Osteoblast (primary cell): Measurements from ENCODE around the gene PPP1R3G. TPM values are rescaled to one million over a fixed set of nuclear protein-coding genes. Genes with fewer than 3 reads are reported as not detected.

ENCODE experiments used
- DNase-seq: peaks from one replicate; pipeline ENCODE4 v3.0.0; 2011; ENCODE audit warnings: low spot score, mixed read lengths; ENCODE audit not compliant: insufficient read length; ENCODE audit errors: missing footprints
- H2AFZ ChIP-seq: 2 replicates; pipeline ENCODE4 v1.6.0; 2011; ENCODE audit warnings: mild to moderate bottlenecking, low read length
- H3K27ac ChIP-seq: 2 replicates; pipeline ENCODE4 v1.5.1; 2011; ENCODE audit warnings: mild to moderate bottlenecking, low read depth, low read length, moderate library complexity
- H3K27me3 ChIP-seq: 2 replicates; pipeline ENCODE4 v1.6.0; 2012; ENCODE audit warnings: mild to moderate bottlenecking, control low read depth, inconsistent platforms, low read length, moderate library complexity; ENCODE audit not compliant: insufficient read depth
- H3K36me3 ChIP-seq: 2 replicates; pipeline ENCODE4 v1.5.1; 2011; ENCODE audit warnings: mild to moderate bottlenecking, low read length, control low read depth, moderate library complexity; ENCODE audit not compliant: insufficient read depth
- H3K4me1 ChIP-seq: 2 replicates; pipeline ENCODE4 v1.5.1; 2011; ENCODE audit warnings: mild to moderate bottlenecking, low read length, control low read depth, moderate library complexity; ENCODE audit not compliant: insufficient read depth
- H3K4me2 ChIP-seq: 2 replicates; pipeline ENCODE4 v1.6.0; 2011; ENCODE audit warnings: mild to moderate bottlenecking, low read length; ENCODE audit not compliant: insufficient read depth
- H3K4me3 ChIP-seq: fragments of 200-600 bp; sonication (generic); 3 replicates; pipeline ENCODE4 v1.5.1; 2012; ENCODE audit warnings: mild to moderate bottlenecking, low read length, inconsistent platforms; ENCODE audit not compliant: insufficient read depth
- H3K79me2 ChIP-seq: 2 replicates; pipeline ENCODE4 v1.6.0; 2012; ENCODE audit warnings: mild to moderate bottlenecking, low read length, control low read depth, inconsistent platforms; ENCODE audit not compliant: insufficient read depth
- H3K9me3 ChIP-seq: 2 replicates; pipeline ENCODE4 v1.5.1; 2011; ENCODE audit warnings: low read depth, low read length, control low read depth
- H4K20me1 ChIP-seq: 2 replicates; pipeline ENCODE4 v1.6.0; 2012; ENCODE audit warnings: mild to moderate bottlenecking, low read length, control low read depth; ENCODE audit not compliant: insufficient read depth
- CTCF ChIP-seq: IDR thresholded peaks from 2 replicates; pipeline ENCODE4 v1.5.1; 2011; ENCODE audit warnings: mild to moderate bottlenecking, low read depth, low read length, moderate library complexity; ENCODE audit errors: extremely low read depth
- total RNA-seq: library from RNA; depleted of rRNA; stranded (reverse); fragments of >200 nt; gene quantifications from 2 replicates; pipeline ENCODE4 v1.2.3, GENCODE V29; 2012

Gene PPP1R3G
- total RNA-seq, 1 donor = 3.3 TPM

GRCh38 chr6:5076931-5077330 is 8.2 kb upstream of the PPP1R3G start:
- no peak for TF ChIP-seq CTCF
- Histone ChIP-seq H3K4me1 (peaks cover 3% of the 10 kb centered on the region), H3K79me2 (no peaks in the 10 kb centered on the region), H4K20me1 (no peaks in the 10 kb centered on the region), H3K9me3 (no peaks in the 10 kb centered on the region), H3K27ac (no peak overlapping the region), H3K36me3 (no peaks in the 10 kb centered on the region), H3K27me3 (no peaks in the 10 kb centered on the region), H3K4me2 (no peak overlapping the region), H2AFZ (no peak overlapping the region), H3K4me3 (no peak overlapping the region)
- no peak for DNase-seq

GRCh38 chr6:5078121-5078669 is 6.9 kb upstream of the PPP1R3G start:
- H2AFZ ChIP-seq = no peak overlapping the region
- no peaks in the 10 kb centered on the region for H3K79me2 ChIP-seq
- no peak overlapping the region for H3K4me2 ChIP-seq
- H3K4me1 ChIP-seq = peaks cover 15% of the 10 kb centered on the region
- H3K27ac ChIP-seq = no peak overlapping the region
- no peaks in the 10 kb centered on the region for H3K9me3 ChIP-seq
- DNase-seq = peak; percentile 81
- no peaks in the 10 kb centered on the region for H3K36me3 ChIP-seq
- H3K4me3 ChIP-seq = no peak overlapping the region
- no peaks in the 10 kb centered on the region for H4K20me1 ChIP-seq
- TF ChIP-seq CTCF = peak; percentile 29
- H3K27me3 ChIP-seq = no peaks in the 10 kb centered on the region

GRCh38 chr6:5079692-5080091 is 5.4 kb upstream of the PPP1R3G start:
- no peaks in the 10 kb centered on the region for H3K27me3 ChIP-seq
- no peaks in the 10 kb centered on the region for H4K20me1 ChIP-seq
- no peak for DNase-seq
- H3K4me1 ChIP-seq = peaks cover 18% of the 10 kb centered on the region
- no peaks in the 10 kb centered on the region for H3K36me3 ChIP-seq
- no peak overlapping the region for H3K27ac ChIP-seq
- no peak overlapping the region for H3K4me3 ChIP-seq
- no peak overlapping the region for H2AFZ ChIP-seq
- no peak for TF ChIP-seq CTCF
- H3K4me2 ChIP-seq = no peak overlapping the region
- H3K79me2 ChIP-seq = no peaks in the 10 kb centered on the region
- no peaks in the 10 kb centered on the region for H3K9me3 ChIP-seq

- TF ChIP-seq CTCF = no peak
- H3K27ac ChIP-seq = no peak overlapping the region
- H3K4me3 ChIP-seq = no peak overlapping the region
- H3K4me1 ChIP-seq = peaks cover 21% of the 10 kb centered on the region
- no peaks in the 10 kb centered on the region for H4K20me1 ChIP-seq
- no peaks in the 10 kb centered on the region for H3K27me3 ChIP-seq
- no peak overlapping the region for H2AFZ ChIP-seq
- no peaks in the 10 kb centered on the region for H3K9me3 ChIP-seq
- H3K4me2 ChIP-seq = no peak overlapping the region
- H3K36me3 ChIP-seq = no peaks in the 10 kb centered on the region
- DNase-seq = no peak
- H3K79me2 ChIP-seq = no peaks in the 10 kb centered on the region
Observed at GRCh38 chr6:5080574-5080973, 4.6 kb upstream of the PPP1R3G start.
